ENCODE results near the gene TMEM263. TPM values are rescaled to one million over a fixed set of nuclear protein-coding genes. Genes with fewer than 3 reads are reported as not detected.
"Not testable (repeated sequence)": the region's sequence is repeated elsewhere in the genome, so short reads cannot be mapped to it uniquely, and the experiment has no call there.

The TMEM263 gene
- total and polyA plus RNA-seq, 4 experiments from 2014 or later, result 28.4 to 32.9 (median 30.6) TPM

DNA sequence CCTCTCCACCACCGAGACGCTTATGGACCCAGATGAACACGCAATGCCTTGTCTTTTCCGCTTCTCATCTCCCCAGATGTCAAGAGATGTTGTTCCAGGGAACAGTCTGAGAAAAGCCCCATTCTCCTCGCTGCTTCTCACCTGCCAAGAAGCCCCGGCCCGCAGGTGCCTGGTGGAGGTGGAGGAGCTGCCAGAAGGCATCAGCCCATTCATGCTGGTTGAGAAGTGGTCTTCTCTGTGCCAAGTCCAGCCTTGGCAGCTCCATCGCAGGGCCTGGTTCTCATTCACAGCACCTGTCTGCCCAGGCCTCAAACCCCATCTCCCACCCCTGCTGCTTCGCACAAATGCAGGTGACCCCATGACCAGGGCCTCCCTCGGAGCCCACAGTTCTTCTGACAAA is 42.3 kb upstream of the TMEM263 start:
- DNase-seq, result no peak
- POLR2A ChIA-PET (ENCODE audit: partially characterized antibody), result no interaction called here
- H3K4me3 ChIP-seq (ENCODE audit: low read length in 2 of 2), result no peak overlapping the region
- H3K4me1 ChIP-seq (ENCODE audit: insufficient read depth, low read length), result peaks cover 20% of the 10 kb centered on the region
- CTCF ChIA-PET (ENCODE audit: partially characterized antibody), result interaction anchor here (1.2 kb wide), 1 partner anchor 529 kb away, joined by 4 read pairs; no protein-coding TSS in a partner anchor
- Mint-ChIP-seq H3K9me3 (no peaks in the 10 kb centered on the region), H3K4me3 (no peak overlapping the region), H3K27ac (no peak overlapping the region), H3K4me1 (peaks cover 18 to 40% (median 24%) of the 10 kb centered on the region in 4 donors), H3K27me3 (no peaks in the 10 kb centered on the region), H3K36me3 (no peaks in the 10 kb centered on the region)
- H3K9me3 ChIP-seq (ENCODE audit: control insufficient read depth in 1 of 2, low read length in 2 of 2), result no peaks in the 10 kb centered on the region
- H3K36me3 ChIP-seq (ENCODE audit: insufficient read depth, low read length), result no peaks in the 10 kb centered on the region
- no peaks in the 10 kb centered on the region for H3K27me3 ChIP-seq (ENCODE audit: insufficient read depth, low read length)
- H3K27ac ChIP-seq (ENCODE audit: low read depth, low read length), result no peak overlapping the region
- intact Hi-C loops (cut with micrococcal nuclease), result no loop called here

DNA sequence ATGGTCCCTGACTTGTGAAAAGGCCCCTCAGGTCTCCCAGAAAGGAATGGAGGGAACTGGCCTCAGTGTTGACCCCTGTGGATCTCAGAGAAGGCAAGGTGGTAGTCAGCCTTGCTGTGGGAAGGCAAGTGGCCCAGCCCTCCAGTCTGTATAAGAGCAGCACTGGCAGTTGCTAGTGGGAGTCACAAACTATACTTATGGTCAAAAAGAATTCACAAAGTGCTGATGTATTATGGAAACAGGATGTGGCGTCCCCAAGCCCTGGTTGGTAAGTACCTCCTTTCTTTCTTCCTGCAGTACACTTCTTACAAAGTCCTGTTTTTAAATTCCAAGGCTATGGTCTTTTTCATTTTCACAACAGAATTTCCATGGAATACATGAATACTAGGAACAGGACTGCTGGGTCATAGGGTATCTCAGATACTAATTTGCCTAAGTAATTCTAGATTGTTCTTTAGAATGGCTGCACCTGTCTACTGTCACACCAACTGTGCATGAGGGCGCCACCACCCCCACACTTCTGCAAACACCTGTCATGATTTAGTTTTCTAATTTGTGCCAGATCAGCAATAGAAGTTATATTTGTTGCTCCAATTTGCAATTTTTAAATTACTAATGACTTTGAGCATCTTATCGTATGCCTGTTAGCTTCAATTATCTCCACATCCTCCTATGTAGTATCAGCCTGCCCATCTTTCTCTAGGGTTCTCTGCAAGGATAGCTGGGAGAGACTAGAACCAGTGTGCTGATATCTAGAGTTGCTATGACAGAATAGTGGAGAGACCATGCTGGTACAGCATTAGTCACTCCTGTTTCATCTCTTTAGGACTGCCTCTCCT is 40.7 kb upstream of the TMEM263 start:
- Mint-ChIP-seq H3K4me1 (peaks cover 18 to 32% (median 22%) of the 10 kb centered on the region in 4 donors), H3K27me3 (peaks cover 0 to 4% of the 10 kb centered on the region in 2 donors), H3K36me3 (no peaks in the 10 kb centered on the region), H3K9me3 (no peaks in the 10 kb centered on the region), H3K4me3 (peak overlapping the region in 2 of 8 donors; percentile 17 to 24), H3K27ac (peak overlapping the region in 3 of 7 donors; percentile 8 to 81 (median 81))
- intact Hi-C loops (cut with micrococcal nuclease), result no loop called here
- Histone ChIP-seq H3K4me3 (ENCODE audit: low read length in 2 of 2) (no peak overlapping the region), H3K27me3 (ENCODE audit: insufficient read depth, low read length) (no peaks in the 10 kb centered on the region), H3K4me1 (ENCODE audit: insufficient read depth, low read length) (peaks cover 20% of the 10 kb centered on the region), H3K9me3 (ENCODE audit: control insufficient read depth in 1 of 2, low read length in 2 of 2) (no peaks in the 10 kb centered on the region), H3K36me3 (ENCODE audit: insufficient read depth, low read length) (no peaks in the 10 kb centered on the region), H3K27ac (ENCODE audit: low read depth, low read length) (no peak overlapping the region)
- ChIA-PET POLR2A (ENCODE audit: partially characterized antibody) (no interaction called here), CTCF (ENCODE audit: partially characterized antibody) (no interaction called here)
- peak in 1 of 5 donors; percentile 10 for DNase-seq

DNA sequence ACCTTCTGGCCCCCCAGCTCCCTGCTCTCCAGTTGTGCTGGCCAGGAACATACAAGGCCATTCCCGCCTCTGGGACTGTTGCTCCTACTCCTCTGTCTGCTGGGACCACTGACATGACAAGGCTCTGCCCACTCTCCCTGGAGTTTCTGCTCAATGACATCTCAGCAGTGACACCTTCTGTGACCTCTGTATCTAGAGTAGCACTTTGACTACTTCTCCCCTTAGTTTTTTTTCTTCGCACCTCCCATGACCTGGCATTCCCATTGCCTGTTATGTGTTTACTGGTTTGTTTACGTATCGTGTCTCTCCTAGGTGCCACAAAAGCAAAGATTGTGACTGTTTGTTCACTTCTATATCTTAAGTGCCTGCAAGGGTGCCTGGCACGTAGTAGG is 40.1 kb upstream of the TMEM263 start:
- Histone ChIP-seq H3K9me3 (ENCODE audit: control insufficient read depth in 1 of 2, low read length in 2 of 2) (no peaks in the 10 kb centered on the region), H3K4me3 (ENCODE audit: low read length in 2 of 2) (no peak overlapping the region), H3K4me1 (ENCODE audit: insufficient read depth, low read length) (peaks cover 14% of the 10 kb centered on the region), H3K27me3 (ENCODE audit: insufficient read depth, low read length) (no peaks in the 10 kb centered on the region), H3K27ac (ENCODE audit: low read depth, low read length) (no peak overlapping the region), H3K36me3 (ENCODE audit: insufficient read depth, low read length) (no peaks in the 10 kb centered on the region)
- Mint-ChIP-seq H3K9me3 (no peaks in the 10 kb centered on the region), H3K27ac (peak overlapping the region in 2 of 7 donors; percentile 81 to 90), H3K4me3 (peak overlapping the region in 1 of 8 donors; percentile 17), H3K36me3 (no peaks in the 10 kb centered on the region), H3K27me3 (peaks cover 0 to 4% of the 10 kb centered on the region in 2 donors), H3K4me1 (peaks cover 12 to 26% (median 17%) of the 10 kb centered on the region in 4 donors)
- ChIA-PET POLR2A (ENCODE audit: partially characterized antibody) (no interaction called here), CTCF (ENCODE audit: partially characterized antibody) (no interaction called here)
- no peak for DNase-seq
- intact Hi-C loops (cut with micrococcal nuclease), result no loop called here

DNA sequence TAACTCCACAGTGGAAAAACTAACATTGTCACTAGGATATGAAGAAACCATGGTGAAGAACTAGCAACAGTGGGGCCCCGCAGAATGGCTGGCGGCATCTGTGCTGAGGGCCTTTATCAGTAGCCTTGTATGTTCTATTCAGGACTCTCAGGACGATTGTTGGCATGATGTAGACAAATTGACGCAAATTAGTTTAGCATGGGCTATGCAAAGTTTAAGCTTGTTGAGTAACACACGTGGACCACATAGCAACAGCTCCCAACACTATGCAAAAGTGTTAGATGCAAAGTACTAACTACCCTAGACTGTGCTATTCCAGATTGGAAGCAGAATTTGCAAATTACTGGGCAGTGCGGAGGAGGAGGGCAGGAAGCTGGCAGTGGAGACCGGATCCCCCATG is 38.2 kb upstream of the TMEM263 start:
- no peak overlapping the region for H3K4me3 ChIP-seq (ENCODE audit: low read length in 2 of 2)
- Mint-ChIP-seq H3K36me3 (no peaks in the 10 kb centered on the region), H3K4me3 (no peak overlapping the region), H3K27me3 (peaks cover 2 to 5% of the 10 kb centered on the region in 2 donors), H3K4me1 (peaks cover 12 to 17% (median 14%) of the 10 kb centered on the region in 4 donors), H3K27ac (no peak overlapping the region), H3K9me3 (no peaks in the 10 kb centered on the region)
- no peaks in the 10 kb centered on the region for H3K36me3 ChIP-seq (ENCODE audit: insufficient read depth, low read length)
- DNase-seq, result no peak
- peaks cover 12% of the 10 kb centered on the region for H3K4me1 ChIP-seq (ENCODE audit: insufficient read depth, low read length)
- intact Hi-C loops (cut with micrococcal nuclease), result no loop called here
- H3K9me3 ChIP-seq (ENCODE audit: control insufficient read depth in 1 of 2, low read length in 2 of 2), result no peaks in the 10 kb centered on the region
- no peaks in the 10 kb centered on the region for H3K27me3 ChIP-seq (ENCODE audit: insufficient read depth, low read length)
- CTCF ChIA-PET (ENCODE audit: partially characterized antibody), result interaction anchor here (0.9 to 5.8 kb wide), 2 partner anchors 23 to 531 kb away, joined by 3 to 54 read pairs; no protein-coding TSS in a partner anchor
- POLR2A ChIA-PET (ENCODE audit: partially characterized antibody), result no interaction called here
- no peak overlapping the region for H3K27ac ChIP-seq (ENCODE audit: low read depth, low read length)

DNA sequence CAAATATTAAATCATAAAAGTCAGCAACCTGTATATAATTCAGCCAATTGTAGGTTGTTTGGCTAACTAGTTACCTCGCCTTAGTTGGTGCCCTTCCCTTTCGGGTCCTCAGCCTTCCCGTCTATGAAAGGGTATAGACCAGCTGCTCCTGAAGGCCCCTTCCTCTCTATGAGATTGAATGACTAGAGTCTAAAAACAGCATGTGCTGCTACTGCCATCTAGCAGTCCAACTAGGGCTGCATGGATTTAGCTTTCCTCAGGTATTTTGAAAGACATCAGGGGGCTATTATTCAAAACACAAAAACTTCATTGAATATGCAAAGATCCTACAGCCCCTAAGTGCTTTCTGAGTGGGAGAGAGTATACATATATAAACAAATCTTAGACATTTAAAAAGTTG is 37.0 kb upstream of the TMEM263 start:
- H3K4me1 ChIP-seq (ENCODE audit: insufficient read depth, low read length), result peaks cover 12% of the 10 kb centered on the region
- no peaks in the 10 kb centered on the region for H3K36me3 ChIP-seq (ENCODE audit: insufficient read depth, low read length)
- DNase-seq, result no peak
- Mint-ChIP-seq H3K4me3 (no peak overlapping the region), H3K36me3 (no peaks in the 10 kb centered on the region), H3K27ac (no peak overlapping the region), H3K9me3 (peaks cover 0 to 4% (median 0%) of the 10 kb centered on the region in 8 donors), H3K27me3 (peaks cover 4 to 7% of the 10 kb centered on the region in 2 donors), H3K4me1 (peaks cover 12 to 17% (median 14%) of the 10 kb centered on the region in 4 donors)
- no peak overlapping the region for H3K27ac ChIP-seq (ENCODE audit: low read depth, low read length)
- H3K27me3 ChIP-seq (ENCODE audit: insufficient read depth, low read length), result no peaks in the 10 kb centered on the region
- intact Hi-C loops (cut with micrococcal nuclease), result no loop called here
- ChIA-PET CTCF (ENCODE audit: partially characterized antibody) (interaction anchor here (0.8 to 5.8 kb wide), 6 partner anchors 9 to 562 kb away, joined by 3 to 54 read pairs (median 8); partner anchors contain the start of gene POLR3B), POLR2A (ENCODE audit: partially characterized antibody) (no interaction called here)
- no peaks in the 10 kb centered on the region for H3K9me3 ChIP-seq (ENCODE audit: control insufficient read depth in 1 of 2, low read length in 2 of 2)
- H3K4me3 ChIP-seq (ENCODE audit: low read length in 2 of 2), result no peak overlapping the region

DNA sequence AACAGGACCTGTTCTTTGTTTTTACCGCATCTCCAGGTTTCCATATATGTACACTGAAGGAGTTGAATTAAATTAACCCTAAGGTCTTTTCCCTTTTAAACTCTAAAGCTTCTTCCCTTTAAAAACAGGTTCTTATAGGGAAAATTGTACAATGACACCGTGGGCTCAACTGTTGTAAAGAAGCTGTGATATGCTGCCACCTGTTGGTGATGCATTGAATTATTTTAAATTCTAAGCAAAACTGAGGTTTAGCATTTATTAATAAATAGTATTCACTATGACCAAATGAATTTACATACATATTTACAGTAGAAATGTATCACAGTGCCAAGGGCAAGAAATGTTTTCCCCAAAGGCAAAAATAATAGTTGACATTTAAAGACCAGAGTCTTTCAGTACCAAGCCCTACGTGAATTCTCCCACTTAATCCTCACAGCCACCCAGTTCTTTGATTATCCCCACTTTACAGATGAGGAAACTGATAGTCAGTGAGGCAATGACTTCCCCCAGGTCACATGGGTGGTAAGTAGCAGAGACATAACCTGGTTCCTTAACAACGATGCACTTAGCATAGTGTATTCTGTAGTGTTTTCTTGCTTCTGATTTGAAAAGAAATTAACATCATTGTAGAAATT is 35.7 kb upstream of the TMEM263 start:
- ChIA-PET CTCF (ENCODE audit: partially characterized antibody) (interaction anchor here (0.7 to 5.8 kb wide), 16 partner anchors 10 to 566 kb away, joined by 3 to 54 read pairs (median 4); partner anchors contain the start of genes POLR3B and TMEM263), POLR2A (ENCODE audit: partially characterized antibody) (no interaction called here)
- no peaks in the 10 kb centered on the region for H3K9me3 ChIP-seq (ENCODE audit: control insufficient read depth in 1 of 2, low read length in 2 of 2)
- H3K4me1 ChIP-seq (ENCODE audit: insufficient read depth, low read length), result peaks cover 7% of the 10 kb centered on the region
- Mint-ChIP-seq H3K27me3 (peaks cover 7 to 8% of the 10 kb centered on the region in 2 donors), H3K27ac (no peak overlapping the region), H3K4me3 (no peak overlapping the region), H3K36me3 (no peaks in the 10 kb centered on the region), H3K9me3 (peaks cover 0 to 10% (median 5%) of the 10 kb centered on the region in 8 donors), H3K4me1 (peaks cover 8 to 9% (median 9%) of the 10 kb centered on the region in 4 donors)
- intact Hi-C loops (cut with micrococcal nuclease), result loop anchor here (1.0 kb wide), 3 partner anchors 184 to 563 kb away; partner anchors contain the start of gene POLR3B
- H3K4me3 ChIP-seq (ENCODE audit: low read length in 2 of 2), result no peak overlapping the region
- DNase-seq, result peak in 4 of 5 donors; percentile 28 to 45 (median 40)
- no peaks in the 10 kb centered on the region for H3K36me3 ChIP-seq (ENCODE audit: insufficient read depth, low read length)
- H3K27ac ChIP-seq (ENCODE audit: low read depth, low read length), result no peak overlapping the region
- no peaks in the 10 kb centered on the region for H3K27me3 ChIP-seq (ENCODE audit: insufficient read depth, low read length)

DNA sequence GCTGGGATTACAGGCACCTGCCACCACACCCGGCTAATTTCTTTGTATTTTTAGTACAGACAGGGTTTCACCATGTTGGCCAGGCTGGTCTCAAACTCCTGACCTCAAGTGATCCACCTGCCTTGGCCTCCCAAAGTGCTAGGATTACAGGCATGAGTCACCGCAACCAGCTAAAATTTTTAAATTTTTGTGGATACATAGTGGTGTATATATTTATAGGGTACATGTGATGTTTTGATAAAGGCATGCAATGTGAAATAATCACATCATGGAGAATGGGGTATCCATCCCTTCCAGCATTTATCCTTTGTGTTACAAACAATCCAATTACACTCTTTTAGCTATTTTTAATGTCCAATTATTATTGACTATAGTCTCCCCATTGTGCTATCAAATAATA is 33.7 kb upstream of the TMEM263 start:
- H3K4me1 Mint-ChIP-seq; H3K4me3 ChIP-seq (ENCODE audit: low read length in 2 of 2); H3K27ac Mint-ChIP-seq; DNase-seq; POLR2A ChIA-PET (ENCODE audit: partially characterized antibody); H3K27ac ChIP-seq (ENCODE audit: low read depth, low read length); H3K27me3 Mint-ChIP-seq; H3K9me3 Mint-ChIP-seq; H3K27me3 ChIP-seq (ENCODE audit: insufficient read depth, low read length); H3K36me3 ChIP-seq (ENCODE audit: insufficient read depth, low read length); intact Hi-C loops (cut with micrococcal nuclease); H3K4me1 ChIP-seq (ENCODE audit: insufficient read depth, low read length); H3K4me3 Mint-ChIP-seq; H3K9me3 ChIP-seq (ENCODE audit: control insufficient read depth in 1 of 2, low read length in 2 of 2); H3K36me3 Mint-ChIP-seq: not testable (repeated sequence)
- CTCF ChIA-PET (ENCODE audit: partially characterized antibody), result interaction anchor here (1.1 to 5.8 kb wide), 4 partner anchors 145 to 698 kb away, joined by 3 to 54 read pairs (median 3); partner anchors contain the start of gene POLR3B

Measured in CD4-positive, alpha-beta memory T cell (primary cell).